ENCODE results near the gene SPPL3.

- no peak for TF ChIP-seq RFX5 (IDR thresholded peaks at IDR 0.05; ENCODE audit: low read length)
- TF ChIP-seq CTCF (IDR thresholded peaks at IDR 0.05), result no peak
- no peak for TF ChIP-seq YY1 (IDR thresholded peaks at IDR 0.05; ENCODE audit: low read depth)
- TF ChIP-seq TCF12 (IDR thresholded peaks at IDR 0.05), result no peak
- TF ChIP-seq EP300 (IDR thresholded peaks at IDR 0.05; ENCODE audit: borderline replicate concordance in 1 of 2, low read depth in 1 of 2, low read length in 1 of 2), result no peak
- no peak for TF ChIP-seq FOXM1 (IDR thresholded peaks at IDR 0.05; ENCODE audit: low read depth)
Measured at GRCh38 chr12:120851944-120852343, 52.2 kb downstream of the SPPL3 start.
